HG03025 (cell line): ENCODE data around the gene PPP2R2D.

Experiments used
- ATAC-seq: cut with Tn5 transposase; IDR thresholded peaks from one replicate; pipeline ENCODE4 v1.9.1; 2021; ENCODE audit warnings: mild to moderate bottlenecking, moderate library complexity; ENCODE audit not compliant: unreplicated experiment, low FRiP score

Gene PPP2R2D

DNA sequence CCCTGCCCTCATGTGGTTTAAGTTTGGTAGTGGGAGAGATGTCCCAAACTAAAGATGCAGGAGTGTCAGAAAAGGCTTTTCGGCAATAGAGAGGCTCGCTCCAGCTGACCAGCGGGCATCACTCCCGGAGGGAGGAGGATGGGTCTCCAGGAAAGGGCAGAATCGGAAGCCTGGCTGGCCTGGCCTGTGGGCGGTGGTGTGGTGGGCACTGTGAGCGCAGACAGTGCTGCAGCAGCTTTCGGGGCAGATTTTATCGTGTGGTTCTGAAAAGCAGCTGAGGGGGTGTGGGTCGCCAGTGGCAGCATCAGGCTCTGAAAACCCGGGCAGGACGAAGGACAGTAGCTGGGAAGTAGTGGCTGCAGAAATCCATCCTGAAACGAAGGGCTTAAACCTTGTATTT, 68.1 kb downstream of the PPP2R2D start:
- ATAC-seq: no peak

DNA sequence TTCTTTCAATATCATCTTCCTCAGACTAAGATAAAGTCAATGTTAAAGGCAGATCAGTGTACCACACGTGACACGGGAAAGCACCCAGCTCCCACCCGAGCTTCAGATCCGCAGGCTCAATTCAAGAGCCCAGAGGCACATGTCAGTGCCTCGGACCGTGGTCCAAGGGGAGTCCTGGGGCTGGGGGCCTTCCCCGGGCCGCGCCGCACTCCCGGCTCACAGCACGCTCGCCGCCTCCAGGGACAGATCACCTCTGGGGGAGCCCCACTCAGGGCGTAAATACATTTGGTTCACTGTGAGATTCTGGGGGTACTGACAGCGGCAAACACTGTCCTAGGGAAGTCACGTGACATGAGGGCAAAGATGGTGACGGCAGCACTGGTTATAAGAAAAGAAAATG, 70.1 kb downstream of the PPP2R2D start:
- ATAC-seq: no peak

DNA sequence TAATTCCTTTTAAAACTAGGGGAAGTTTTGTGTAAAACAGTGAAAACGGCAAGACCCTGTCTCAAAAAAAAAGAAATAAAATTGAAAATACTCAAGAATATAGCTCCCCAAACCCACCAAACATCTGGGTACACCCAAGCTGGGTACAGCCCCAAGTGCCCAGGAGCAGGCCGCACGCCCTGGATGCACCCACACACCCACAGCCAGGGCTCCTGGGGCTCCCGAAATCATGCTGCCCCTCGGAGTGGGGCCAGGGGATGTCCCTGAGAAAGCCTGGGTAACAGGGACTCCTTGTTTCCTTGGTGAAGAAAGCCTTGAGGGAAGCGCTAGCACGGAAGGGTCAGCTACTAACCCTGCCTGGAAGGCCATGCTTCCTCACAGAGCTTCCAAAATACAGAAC, 70.8 kb downstream of the PPP2R2D start:
- no peak for ATAC-seq

DNA sequence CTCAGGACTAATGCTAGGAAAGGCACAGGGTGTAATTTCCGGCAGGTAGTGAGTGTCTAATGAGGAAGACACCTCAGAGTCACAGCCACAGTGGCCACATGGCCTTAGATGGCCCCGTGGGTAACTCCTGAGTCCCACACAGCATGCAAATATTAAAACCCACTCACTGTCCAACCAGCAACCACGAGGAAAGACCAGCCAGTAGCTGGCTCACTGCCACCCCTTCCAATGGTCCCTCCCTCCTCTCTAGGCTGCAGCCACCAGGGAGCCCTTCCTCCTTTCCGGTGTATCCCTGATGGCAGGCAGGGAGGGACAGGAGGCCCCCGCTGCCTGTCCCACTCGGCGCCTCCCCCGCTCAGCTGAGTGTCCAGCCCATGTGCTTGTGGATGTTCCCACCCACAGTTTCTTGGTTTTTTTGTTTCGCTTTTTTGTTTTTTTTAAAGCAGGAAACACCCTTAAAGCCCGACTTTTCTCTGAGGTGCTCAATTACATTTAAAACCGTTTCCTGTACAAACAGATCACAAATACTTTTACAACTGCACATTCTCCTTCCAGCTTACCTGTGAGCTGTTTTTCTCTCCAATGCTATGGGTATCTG, 71.8 kb downstream of the PPP2R2D start:
- no peak for ATAC-seq

DNA sequence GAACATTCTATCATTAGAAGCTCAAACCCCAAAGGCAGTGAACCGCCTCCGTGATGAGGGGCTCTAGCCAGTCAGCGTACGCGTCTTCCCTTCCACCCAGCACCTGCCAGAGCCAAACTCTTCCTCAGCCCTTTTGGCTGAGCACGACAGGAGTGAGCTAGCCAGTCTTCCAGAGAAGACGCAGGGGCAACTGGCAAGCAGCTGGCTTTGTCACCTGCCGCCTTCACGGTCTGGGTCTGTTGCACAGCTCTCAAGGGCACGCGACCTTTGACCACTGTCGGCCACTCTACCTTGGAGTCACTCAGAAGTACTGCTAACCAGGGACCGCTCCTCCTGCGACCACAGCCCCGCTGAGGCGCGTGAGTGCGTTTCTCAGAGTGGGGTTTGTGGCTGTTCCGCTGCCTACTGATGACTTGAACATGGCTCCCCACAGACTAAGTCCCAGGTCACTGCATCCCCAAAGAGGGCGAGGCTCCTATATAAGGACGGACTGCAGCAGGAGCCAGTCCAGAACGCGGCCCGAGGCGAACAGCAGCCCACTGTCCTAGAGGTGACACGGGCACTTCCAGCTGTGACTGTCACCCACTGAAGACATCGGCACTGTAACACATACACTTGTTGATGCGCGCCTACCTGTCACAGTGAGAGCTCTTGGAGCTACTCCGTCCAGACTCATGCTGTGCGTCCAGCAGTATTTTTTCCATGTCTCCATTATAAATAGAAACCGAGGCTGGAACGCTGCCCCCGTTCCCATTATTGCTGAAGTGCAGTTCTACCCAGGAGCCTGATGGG, 72.5 kb downstream of the PPP2R2D start:
- ATAC-seq: no peak

DNA sequence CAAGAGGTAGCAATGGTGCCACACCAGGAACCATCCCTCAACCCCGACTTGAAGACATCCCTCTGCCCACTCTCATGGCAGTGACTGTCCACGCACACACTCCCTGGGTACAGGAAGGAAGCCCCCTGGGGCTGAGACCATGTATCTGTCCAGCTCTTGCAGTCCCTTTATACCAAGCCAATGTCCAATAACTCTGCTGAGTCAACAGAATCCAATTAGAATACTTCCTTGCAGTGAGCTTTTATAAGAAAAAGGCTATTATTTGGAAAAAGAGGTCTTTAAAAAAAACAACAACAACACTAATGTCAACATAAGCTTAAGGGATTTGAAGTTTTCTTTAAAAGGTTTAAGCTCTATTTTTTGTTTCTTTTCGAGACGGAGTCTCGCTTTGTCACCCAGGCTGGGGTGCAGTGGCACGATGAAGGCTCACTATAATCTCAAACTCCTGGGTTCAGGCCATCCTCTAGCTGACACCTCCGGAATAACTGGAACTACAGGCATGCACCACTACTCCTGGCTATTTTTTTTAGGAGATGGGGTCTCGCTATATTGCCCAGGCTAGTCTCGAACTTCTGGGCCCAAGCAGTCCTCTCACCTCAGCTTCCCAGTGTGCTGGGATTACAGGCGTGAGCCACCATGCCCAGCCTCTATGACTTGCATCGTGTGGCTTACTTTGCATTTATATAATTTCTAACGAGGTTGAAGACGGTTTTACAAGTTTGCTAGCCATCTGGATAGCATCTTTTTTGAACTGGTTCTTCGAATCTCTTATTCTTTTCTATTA, 73.4 kb downstream of the PPP2R2D start:
- ATAC-seq: no peak

DNA sequence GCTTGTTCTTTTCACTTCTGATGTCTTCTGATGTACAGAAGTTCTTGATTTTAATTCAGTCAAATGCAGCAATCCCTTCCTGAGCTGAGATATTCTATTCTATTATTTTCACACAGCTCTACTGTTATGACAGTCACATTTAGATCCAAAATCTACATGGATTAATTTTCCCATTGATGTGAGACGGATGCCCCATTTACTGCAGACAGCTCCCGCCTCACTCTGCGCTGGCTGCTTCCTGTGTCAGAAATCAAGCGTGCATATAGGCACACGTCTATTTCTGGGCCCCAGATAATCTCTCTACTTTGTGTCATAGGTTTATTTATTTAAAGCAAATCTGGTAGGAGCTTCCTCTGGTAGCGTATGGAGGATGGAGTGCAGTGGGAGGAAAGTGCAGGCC, 74.2 kb downstream of the PPP2R2D start:
- ATAC-seq: no peak

DNA sequence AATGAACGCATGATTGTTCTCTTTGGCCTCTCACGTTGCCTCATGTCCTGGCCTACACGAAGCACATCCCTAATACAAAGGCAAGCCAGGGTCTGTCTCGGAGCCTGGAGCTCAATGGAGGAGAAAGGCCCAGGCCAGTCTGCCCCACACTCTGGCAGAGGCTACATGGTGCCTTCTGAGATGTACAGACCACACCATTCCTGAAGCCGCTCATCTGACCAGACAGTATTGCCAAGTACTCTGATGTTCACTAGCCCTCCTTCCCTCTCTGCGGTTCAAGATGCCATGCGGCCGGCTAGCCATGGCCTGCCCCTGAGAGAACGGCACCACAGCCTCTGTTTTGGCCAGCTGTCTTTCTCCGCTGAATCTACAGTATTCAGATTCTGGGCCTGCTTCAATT, 75.0 kb downstream of the PPP2R2D start:
- no peak for ATAC-seq

DNA sequence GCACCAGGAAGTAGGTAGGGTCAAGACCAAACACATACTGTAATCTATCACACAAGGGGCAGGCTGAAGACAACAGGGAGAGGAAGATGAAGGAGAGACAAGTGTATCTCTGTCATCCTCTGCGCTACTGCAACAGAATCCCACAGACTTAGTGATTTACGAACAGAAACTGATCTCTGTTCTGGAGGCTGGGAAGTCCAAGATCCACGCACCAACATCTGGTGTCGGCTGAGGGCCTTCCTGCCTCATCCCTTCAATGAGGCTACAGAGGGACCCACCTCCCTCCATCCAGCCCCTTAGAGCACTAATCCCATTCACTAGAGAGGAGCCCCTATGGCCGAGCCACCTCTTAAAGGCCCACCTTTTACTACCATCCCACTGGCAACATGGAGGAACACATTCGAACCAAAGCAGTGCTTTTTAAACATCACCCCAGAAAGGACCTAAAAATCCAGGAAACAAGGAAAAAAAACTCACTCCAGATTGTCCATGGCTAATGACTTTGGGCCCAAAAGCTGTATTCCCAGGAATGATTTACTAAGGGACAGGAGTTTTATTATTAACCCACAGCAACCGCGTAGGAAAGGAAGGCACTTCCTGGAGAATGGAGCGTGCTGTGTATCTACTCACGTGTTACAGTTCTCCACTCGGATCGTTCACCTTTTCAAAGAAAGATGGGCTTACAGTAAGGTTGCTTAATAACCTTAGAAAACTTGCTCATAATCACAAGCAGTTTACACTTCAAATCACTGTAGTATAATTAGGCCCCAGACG, 76.7 kb downstream of the PPP2R2D start:
- no peak for ATAC-seq

DNA sequence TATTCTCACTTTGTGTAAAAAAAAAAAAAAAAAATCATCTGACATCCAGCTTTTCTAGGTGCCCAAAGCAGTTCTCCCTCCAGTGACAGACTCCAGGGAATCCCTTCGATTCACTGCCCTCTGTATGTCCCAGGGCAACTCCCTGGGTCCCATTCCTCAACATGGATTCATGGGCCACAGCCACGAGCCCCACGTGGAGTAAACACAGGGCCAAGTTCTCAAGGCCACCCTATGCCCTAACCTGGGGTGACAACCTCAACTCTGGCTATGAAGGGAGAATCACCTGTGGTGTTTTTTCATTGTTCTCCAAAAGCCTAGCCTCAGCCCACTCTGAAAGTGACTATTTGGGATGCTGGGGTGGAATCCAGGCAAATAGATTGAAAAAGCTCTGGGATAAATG, 77.6 kb downstream of the PPP2R2D start:
- ATAC-seq: no peak

DNA sequence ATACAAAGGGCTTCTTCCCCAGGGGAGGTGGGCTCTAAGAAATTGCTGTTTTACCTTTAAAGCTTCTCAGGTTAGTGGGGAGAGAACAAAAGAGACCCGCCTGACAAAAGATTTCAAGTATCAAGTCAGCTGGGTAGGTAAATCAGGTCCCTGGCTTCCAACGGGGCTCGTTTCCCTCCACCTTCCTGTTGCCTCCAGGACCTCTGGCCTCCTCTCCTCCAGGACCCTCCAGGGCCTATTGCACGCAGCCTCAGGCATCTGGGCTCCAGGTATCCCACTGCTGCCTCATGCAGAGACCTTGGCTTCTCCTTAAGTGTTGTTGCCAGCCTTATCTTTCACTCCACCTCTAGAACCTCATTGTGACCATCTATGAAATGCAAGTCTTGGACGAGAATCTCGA, 78.0 kb downstream of the PPP2R2D start:
- no peak for ATAC-seq

DNA sequence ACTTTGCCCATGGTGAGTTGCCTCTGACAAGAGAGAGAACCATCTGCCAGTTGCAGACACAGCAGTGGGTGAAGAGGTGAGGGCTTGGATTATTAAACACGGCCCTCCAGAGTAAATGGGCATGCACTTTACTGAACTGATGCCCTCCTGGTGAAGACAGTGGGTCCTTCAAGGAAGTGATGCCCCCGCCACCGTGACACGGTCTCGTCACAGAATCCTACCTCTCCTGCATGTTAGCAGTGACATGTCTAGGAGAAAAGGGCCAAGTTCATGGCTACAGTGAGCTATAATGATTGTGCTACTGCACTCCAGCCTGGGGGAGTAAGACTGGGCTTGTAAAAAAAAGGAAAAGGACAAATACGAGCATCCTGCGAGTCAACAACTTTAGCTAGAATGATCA, 78.5 kb downstream of the PPP2R2D start:
- no peak for ATAC-seq

DNA sequence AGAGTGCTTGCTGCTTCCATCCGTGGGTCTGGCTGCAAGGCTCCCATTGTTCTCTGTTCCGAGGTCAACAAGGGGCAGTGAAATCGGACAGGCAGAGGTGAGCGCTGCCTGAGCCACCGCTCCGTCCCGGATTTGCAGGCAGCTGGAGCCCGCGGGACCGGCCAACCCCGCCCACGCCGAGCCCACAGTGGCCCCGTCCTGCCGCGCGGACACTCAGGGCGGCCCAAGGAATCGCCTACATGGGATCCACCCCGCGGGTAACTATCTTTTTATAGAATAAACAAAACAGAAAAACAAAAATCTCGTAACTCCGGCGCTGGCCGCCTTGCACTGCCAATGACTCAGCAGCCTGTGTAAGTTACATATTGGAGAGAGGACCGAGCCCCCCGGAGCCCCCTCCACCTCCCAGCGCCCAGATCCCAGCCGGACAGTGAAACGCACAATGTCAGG, 79.0 kb downstream of the PPP2R2D start:
- ATAC-seq: no peak

DNA sequence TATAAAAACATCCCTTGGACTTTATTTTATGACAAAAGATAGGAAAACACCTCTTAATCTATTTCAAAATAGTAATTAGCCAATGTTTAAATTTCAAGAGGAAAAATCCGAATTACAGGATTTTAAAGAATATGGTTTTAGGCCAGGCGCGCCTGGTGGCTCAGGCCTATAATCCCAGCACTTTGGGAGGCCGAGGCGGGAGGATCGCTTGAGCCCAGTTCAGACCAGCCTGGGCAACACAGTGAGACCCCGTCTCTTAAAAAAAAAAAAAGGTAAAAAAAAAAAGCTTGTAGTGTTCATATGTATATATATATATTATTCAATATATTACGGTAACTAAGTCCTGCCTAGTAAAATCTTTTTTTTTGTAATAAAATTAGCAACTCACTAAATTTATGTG, 79.5 kb downstream of the PPP2R2D start:
- no peak for ATAC-seq

DNA sequence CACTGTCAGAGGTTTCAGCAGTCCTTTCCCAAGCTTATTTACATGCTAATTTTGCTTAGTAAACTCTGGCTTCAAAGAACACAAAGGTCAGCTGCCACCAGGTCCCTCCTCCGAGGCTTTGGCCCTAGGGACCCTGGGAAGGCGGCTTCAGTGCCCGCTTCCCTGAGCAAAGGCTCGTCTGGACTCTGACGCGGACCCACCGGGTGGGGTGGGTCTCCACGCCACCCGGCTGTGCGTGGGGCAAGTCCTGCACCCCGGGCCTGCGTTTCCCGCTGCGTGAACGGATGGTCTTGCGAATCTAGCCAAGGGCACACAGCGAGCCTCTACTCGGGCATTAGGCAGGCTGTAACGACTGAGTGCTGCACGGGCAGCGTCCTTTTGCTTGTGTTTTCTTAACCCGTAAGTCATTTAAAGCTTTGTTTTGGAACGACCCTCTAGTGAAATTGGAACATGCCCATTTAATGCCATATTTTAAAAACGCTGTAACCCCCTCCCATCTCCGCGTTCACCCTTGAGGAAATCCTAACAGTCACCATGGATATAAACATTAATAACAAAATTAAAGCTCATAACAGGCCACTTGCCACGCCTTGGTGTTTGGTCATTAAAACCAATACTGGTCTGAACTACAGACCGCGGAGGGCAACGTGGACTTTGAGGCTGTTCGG, 80.1 kb downstream of the PPP2R2D start:
- ATAC-seq: no peak

DNA sequence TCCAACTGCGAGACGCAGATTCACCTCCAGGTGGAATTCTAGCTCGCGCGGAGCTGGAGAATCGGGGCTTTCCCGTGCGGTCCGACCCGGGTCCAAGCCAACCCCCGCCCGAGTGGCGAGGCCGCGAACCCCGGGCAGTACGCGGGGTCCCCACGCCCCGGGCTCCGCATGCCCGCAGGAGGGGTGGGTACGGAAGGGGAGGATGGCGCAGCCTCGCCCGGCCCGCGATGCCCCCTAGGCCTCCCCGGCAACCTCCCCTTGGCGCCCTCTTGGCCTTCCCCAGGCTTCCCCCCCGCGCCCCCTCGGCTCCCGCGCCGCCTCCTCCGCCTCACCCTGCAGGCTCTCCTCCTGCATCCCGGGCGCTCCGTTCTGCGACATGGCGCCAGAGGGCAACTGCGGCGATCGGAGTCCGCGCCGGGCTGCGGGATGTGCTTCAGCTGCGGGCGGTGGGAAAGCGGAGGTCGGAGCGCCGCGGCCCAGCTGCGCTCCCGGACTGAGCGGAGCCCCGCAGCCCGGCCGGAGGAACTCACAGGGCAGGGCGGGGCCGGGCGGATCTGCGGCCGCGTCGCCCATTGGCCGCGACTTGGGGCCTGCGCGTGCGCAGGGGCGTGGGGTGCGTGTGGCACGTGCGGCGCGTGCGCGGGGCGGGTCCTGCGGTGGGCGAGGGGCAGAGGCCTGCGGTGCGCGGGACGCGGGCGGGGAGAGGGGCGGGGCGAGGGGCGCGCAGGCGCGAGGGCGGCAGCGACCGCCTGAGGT, 80.8 kb downstream of the PPP2R2D start, which contains the start of gene BNIP3:
Gene BNIP3, minus strand, starts transcription at position 495 of the 756 bp plus-strand sequence. Its CDS starts 117 bp downstream, at position 378.
- peak; percentile 94 for ATAC-seq

DNA sequence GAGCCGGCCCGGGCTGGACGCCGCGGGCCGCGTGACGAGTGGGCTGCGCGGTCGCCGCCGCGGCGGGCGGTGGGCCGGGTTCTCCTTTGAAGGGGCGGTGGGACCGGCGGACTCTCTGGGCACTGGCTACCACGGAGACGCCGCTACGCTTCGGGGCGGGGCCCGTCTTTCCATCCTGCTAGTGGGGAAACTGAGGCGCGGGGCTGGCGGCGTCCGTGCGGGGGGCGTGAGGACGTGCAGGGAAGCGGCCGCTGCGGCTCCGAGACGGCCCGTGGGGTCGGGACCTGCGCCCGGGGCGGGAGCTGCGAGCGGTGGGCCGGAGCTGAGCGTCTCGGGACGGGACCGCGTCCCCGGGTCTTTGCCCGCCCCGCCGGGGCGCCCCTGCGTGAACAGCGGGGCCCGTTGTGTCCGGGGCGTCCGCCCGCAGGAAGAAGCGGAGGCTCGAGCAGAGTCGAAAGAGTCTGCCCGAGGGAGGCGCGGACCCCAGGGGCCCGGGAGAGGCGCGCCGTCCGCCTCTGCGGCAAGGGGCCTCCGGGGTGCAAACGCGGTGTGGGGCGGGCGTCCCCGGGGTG, 81.5 kb downstream of the PPP2R2D start:
- peak; percentile 5 for ATAC-seq

DNA sequence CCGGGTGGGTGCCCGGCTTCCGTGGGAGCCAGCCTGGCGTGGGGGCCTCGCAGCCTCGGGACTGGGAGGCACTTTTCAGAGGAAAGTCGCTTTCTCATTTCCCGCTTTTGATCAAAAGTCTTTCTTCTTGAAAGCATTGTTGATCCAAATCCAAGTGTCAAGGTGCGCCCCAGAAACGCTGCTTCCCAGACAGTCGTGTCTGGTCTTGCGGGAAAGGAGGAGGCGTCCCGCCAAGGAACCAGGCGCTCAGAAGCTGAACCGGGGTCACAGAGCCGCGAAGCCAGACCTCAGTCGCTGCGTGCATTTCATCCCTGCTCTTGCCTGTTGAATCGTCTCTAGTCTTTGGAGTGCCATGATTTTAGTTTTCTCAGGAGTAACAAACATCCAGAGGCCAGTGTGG, 82.0 kb downstream of the PPP2R2D start:
- no peak for ATAC-seq

DNA sequence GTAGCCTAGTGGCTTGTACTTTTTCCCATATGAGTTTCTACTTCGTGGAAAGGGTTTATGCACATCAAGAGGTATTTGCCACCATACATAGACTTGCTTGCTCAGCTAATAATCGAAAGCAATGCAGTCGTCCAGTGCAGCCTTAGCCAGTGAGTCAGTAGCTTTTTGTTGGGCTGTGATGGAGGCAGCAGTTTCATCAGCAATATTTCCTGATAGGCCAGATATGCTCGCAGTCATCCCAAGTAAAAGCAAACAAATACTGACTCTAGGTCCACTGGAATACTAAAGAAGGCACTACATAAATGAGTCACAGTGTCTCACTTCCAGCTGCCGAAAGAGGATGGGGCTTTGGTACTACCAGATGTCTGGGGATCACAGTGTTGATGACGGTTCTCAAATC, 83.0 kb downstream of the PPP2R2D start:
- no peak for ATAC-seq
